ENCODE measurements around the gene SUSD5. TPM values are rescaled to one million over a fixed set of nuclear protein-coding genes. Genes with fewer than 3 reads are reported as not detected.

The SUSD5 gene
- total RNA-seq, 1 experiment from 2014 or later: 4.9 TPM

GRCh38 chr3:33128706-33129105 lies 89.9 kb downstream of the SUSD5 start:
- H4K91ac ChIP-seq (ENCODE audit: insufficient read length, low read depth, low read length): no peak overlapping the region
- H3K4me1 ChIP-seq (ENCODE audit: insufficient read depth, low read length): peaks cover 2% of the 10 kb centered on the region; the same call in 1 of the 2 replicates
- H3K23ac ChIP-seq (ENCODE audit: insufficient read length, low read depth, low read length): no peak overlapping the region
- no peak overlapping the region for H3K18ac ChIP-seq (ENCODE audit: insufficient read length, low read depth, low read length)
- H3K56ac ChIP-seq (ENCODE audit: insufficient read length, low read depth, low read length): no peak overlapping the region
- DNase-seq: no peak
- H2BK20ac ChIP-seq (ENCODE audit: low read depth, low read length, poor library complexity, severe bottlenecking): no peak overlapping the region
- no peak overlapping the region for H4K5ac ChIP-seq (ENCODE audit: insufficient read length, low read depth, low read length)
- H2BK5ac ChIP-seq (ENCODE audit: insufficient read length, low read length): no peak overlapping the region
- H3K4ac ChIP-seq (ENCODE audit: low read depth, low read length): no peak overlapping the region
- no peak overlapping the region for H3K9ac ChIP-seq (ENCODE audit: extremely low read depth, insufficient read length, low read length)
- H2AFZ ChIP-seq (ENCODE audit: low read length): no peak overlapping the region
- Mint-ChIP-seq H3K4me1 (peaks cover 13% of the 10 kb centered on the region in 2 experiments), H3K27ac (no peak overlapping the region), H3K4me3 (no peak overlapping the region), H3K9me3 (no peaks in the 10 kb centered on the region), H3K27me3 (ENCODE audit: low read depth) (no peaks in the 10 kb centered on the region), H3K36me3 (ENCODE audit: insufficient read depth in 1 of 3, low read depth in 3 of 3) (peaks cover 7 to 51% (median 22%) of the 10 kb centered on the region in 3 experiments; a peak in 6 of 7 replicates)
- H3T11ph ChIP-seq (ENCODE audit: low read length): no peak overlapping the region
- no peak overlapping the region for H3K14ac ChIP-seq (ENCODE audit: insufficient read depth, low read length)
- H3K4me2 ChIP-seq (ENCODE audit: insufficient read depth, insufficient read length, low read length): no peak overlapping the region
- no CpG with 5 or more reads among the region's 1 CpG for WGBS (ENCODE audit: extremely low coverage, insufficient read length, low lambda C conversion rate)
- no peaks in the 10 kb centered on the region for H4K20me1 ChIP-seq (ENCODE audit: control insufficient read depth, insufficient read depth, insufficient read length)
- no peak overlapping the region for H2BK15ac ChIP-seq (ENCODE audit: low read depth, low read length)
- H2AK5ac ChIP-seq (ENCODE audit: insufficient read length, low read length): no peak overlapping the region
- H3K23me2 ChIP-seq (ENCODE audit: insufficient read length, low read depth, low read length, poor library complexity, severe bottlenecking): no peaks in the 10 kb centered on the region
- H2BK120ac ChIP-seq (ENCODE audit: low read depth, low read length, poor library complexity, severe bottlenecking): no peak overlapping the region
- H3K27me3 ChIP-seq (ENCODE audit: insufficient read depth, low read length): no peaks in the 10 kb centered on the region
- no peaks in the 10 kb centered on the region for H3K9me3 ChIP-seq (ENCODE audit: control insufficient read depth, low read depth, low read length)
- H3K27ac ChIP-seq (ENCODE audit: insufficient read length, low read depth, low read length): no peak overlapping the region
- TF ChIP-seq, protein P1, sequence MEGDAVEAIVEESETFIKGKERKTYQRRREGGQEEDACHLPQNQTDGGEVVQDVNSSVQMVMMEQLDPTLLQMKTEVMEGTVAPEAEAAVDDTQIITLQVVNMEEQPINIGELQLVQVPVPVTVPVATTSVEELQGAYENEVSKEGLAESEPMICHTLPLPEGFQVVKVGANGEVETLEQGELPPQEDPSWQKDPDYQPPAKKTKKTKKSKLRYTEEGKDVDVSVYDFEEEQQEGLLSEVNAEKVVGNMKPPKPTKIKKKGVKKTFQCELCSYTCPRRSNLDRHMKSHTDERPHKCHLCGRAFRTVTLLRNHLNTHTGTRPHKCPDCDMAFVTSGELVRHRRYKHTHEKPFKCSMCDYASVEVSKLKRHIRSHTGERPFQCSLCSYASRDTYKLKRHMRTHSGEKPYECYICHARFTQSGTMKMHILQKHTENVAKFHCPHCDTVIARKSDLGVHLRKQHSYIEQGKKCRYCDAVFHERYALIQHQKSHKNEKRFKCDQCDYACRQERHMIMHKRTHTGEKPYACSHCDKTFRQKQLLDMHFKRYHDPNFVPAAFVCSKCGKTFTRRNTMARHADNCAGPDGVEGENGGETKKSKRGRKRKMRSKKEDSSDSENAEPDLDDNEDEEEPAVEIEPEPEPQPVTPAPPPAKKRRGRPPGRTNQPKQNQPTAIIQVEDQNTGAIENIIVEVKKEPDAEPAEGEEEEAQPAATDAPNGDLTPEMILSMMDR (conservative IDR thresholded peaks at IDR 0.05): no peak
- H2BK12ac ChIP-seq (ENCODE audit: insufficient read length, low read depth, low read length): no peak overlapping the region
- H3K79me1 ChIP-seq (ENCODE audit: insufficient read depth, low read depth, low read length, poor library complexity, severe bottlenecking): no peaks in the 10 kb centered on the region
- no peaks in the 10 kb centered on the region for H3K79me2 ChIP-seq (ENCODE audit: insufficient read depth, low read length)
- H4K8ac ChIP-seq (replicated peaks; ENCODE audit: insufficient read length, low read depth, low read length): no peak overlapping the region
